NOMO-1 treated with dmso at 0.1 percent for 144 hours (cell line): ENCODE results near the gene WDHD1.
A peak's percentile ranks its signal among the peaks of the same experiment; 100 is the strongest.
"Not testable (repeated sequence)": the region's sequence is repeated elsewhere in the genome, so short reads cannot be mapped to it uniquely, and the experiment has no call there.

Experiments
- DNase-seq: peaks from one replicate; lab custom pipeline; 2025; ENCODE audit not compliant: unreplicated experiment; lab: John Stamatoyannopoulos, UW

WDHD1 gene

DNA sequence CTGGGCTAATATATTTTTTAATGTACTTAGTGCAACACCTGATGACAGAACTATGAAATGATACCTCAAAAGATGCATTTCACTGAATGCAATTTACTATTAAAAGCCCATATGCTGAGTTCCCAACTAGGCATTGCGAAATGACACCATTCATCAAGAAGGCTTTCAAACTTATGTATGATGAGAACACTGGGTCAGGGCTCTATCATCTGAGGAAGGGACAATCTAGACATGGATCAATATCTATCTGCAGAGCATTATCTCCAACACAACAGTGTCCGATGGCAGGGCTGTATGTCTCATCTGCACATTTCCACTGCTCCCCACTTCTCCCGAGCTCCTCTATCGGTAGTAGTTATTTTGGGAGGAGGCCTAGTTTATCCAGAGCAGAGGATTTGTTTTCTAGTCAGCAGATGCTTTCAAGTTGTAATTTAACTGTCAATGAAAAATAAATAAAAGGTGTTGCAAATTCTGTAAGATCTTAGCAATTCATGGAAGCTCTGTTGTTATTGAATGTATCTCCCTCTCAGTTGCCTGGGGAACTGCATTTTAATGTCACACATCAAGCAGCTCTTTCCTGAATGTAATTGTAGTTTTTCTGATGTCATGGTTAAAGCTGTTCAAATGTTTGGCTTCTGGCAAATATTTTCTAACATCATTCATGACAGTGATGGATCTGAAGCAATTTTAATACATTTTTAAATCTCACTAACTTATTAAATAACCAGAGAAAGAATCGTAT, 116.9 kb downstream of the WDHD1 start:
- no peak for DNase-seq

DNA sequence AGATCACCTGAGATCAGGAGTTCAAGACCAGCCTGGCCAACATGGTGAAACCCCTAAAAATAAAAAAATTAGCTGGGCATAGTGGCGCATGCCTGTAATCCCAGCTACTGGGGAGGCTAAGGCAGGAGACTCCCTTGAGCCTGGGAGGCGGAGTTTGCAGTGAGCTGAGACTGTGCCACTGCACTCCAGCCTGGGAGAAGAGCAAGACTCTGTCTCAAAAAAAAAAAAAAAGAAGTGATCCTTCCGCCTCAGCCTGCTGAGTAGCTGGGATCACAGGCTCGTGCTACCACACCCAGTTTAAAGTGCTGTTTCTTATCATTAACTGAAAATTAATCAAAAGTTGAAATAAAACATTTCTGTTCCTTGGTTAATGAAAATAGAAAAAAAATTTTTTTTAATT, 117.9 kb downstream of the WDHD1 start:
- not testable (repeated sequence) for DNase-seq

DNA sequence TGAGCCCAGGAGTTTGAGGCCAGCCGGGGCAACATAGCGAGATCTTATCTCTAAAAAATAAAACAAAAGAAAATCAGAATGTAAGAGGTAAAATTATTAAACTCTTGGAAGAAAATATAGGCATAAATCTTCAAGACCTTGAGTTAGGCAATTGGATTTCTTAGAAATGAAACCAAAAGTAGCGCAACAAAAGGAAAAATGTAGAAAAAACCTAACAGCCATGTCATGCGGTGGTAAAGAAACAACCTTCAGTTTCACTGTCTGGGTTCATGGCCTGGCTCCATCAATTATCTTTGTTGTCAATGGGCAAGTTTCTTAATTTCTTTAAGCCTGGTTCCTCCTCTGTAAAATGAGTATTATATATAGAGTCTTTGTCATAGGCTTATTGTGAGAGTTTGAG, 118.7 kb downstream of the WDHD1 start:
- DNase-seq = peak; percentile 79

DNA sequence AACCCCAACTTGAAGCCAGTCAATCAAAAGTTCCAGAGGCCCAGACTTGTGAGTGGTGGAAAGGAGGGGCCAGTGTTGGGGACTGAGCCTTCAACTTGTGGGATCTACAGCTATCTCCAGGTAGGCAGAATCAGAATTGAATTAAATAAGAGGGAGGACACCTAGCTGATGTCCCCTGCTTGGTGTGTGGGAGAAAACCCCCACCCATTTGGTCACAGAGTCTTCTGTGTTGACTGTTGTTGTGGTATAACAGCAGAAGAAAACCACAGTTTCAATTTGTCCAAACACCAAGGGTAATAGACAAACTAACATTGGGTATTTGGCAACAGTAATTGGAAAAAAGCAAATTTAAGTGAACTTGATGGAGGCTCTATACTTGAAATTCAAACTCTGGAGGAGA, 120.8 kb downstream of the WDHD1 start:
- no peak for DNase-seq

GRCh38 chr14:54902521-54903420, 124.1 kb downstream of the WDHD1 start, which contains the start of gene GCH1:
Gene GCH1, minus strand, starts transcription at chr14:54902826. Its CDS starts 163 bp downstream, at chr14:54902663.
- peak; percentile 31 for DNase-seq

DNA sequence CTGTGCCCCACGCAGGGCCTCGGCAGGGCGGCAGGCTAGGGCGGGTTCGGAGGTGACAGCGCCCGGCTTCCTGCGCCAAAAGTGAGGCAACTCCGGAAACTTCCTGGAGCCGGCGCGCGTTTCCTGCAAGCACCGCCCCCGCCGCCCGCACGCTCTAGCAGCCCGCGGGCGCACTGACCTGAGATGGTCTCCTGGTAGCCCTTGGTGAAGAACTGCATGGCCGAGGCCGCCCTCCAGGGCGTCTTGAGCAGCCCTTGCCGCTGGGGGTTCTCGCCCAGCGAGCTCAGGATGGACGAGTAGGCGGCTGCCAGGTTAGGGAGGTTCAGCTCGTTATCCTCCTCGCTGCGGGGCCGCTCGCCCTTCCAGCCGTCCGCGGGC, 124.8 kb downstream of the WDHD1 start:
- DNase-seq = peak; percentile 61

- no peak for DNase-seq
Measured at GRCh38 chr14:54901380-54902142, 125.3 kb downstream of the WDHD1 start.

DNA sequence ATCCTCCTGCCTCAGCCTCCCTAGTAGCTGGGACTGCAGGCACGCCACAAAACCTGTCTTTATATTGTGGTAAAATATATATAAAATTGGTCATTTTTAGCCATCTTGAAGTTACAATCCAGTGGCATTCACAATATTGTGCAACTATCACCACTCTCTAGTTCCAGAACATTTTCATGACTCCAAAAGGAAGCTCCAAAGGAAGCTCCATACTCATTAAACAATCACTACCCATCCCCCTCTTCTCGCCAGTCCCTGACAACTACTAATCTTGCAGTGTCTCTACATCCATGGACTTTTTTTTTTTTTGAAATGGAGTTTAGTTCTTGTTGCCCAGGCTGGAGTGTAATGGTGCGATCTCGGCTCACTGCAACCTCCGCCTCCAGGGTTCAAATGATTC, 127.3 kb downstream of the WDHD1 start:
- DNase-seq = no peak

DNA sequence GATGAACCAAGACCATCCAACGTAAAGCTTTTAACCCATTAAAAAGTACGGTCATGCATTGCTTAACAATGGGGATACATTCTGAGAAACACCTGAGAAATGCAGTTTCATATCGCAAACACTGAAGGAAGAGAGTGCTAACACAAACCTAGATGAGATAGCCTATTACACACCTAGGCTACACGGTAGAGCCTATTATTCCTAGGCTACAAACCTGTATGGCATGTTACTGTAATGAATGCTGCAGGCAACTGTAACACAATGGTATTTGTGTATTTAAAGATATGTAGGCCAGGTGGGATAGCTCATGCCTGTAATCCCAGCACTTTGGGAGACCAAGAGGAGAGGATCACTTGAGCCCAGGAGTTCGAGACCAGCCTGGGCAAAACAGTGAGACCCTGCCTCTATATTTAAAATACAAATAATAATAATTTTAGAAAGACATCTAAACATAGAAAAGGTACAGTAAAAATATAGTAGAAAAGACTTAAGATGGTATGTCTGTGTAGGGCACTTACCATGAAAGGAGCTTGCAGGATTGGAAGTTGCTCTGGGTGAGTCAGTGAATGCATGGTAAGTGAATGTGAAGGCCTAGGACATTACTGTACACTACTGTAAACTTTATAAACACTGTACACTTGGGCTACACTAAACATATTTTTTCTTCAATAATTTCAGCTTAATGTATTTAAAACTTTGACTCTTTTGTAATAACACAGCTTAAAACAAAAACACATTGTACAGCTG, 128.9 kb downstream of the WDHD1 start:
- DNase-seq = not testable (repeated sequence)

DNA sequence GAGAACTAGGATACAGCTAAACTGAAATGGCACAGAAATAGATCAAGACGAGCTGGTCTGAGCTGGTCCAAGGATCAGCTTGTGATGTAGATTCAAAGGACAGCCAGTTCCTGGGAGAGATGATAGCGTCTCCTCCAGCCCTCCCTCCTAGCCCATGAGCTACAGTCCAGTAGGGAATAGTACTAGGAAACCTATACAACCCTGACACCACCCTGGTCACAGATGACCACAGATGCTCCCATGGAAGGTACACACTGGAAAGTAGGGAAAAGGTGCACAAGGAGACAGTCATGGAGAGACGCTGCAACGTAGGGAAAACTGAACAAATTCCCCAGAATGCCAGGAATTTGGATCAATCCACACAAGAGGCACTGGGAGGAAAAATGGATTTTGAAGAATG, 131.2 kb downstream of the WDHD1 start:
- no peak for DNase-seq

DNA sequence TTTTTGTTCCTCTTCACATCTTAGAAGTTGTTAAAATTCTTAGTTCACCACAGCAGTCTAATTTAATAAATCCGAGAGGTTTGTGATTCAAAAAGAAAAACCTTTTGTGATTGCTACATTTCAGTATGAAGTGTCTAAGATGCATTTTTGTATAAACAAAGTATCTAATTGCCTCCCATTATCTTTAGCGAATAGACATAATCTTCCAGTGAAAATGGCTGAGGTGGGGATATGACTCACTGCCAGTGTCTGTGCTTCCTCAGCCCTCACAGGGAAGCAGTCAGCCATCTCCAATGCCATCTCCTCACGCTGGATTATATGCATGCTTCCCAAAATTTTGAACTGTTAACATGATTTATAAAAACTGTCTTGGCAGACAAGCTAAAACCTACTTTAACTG, 131.9 kb downstream of the WDHD1 start:
- no peak for DNase-seq

- DNase-seq = no peak
Measured at GRCh38 chr14:54893151-54893760, 133.6 kb downstream of the WDHD1 start.

DNA sequence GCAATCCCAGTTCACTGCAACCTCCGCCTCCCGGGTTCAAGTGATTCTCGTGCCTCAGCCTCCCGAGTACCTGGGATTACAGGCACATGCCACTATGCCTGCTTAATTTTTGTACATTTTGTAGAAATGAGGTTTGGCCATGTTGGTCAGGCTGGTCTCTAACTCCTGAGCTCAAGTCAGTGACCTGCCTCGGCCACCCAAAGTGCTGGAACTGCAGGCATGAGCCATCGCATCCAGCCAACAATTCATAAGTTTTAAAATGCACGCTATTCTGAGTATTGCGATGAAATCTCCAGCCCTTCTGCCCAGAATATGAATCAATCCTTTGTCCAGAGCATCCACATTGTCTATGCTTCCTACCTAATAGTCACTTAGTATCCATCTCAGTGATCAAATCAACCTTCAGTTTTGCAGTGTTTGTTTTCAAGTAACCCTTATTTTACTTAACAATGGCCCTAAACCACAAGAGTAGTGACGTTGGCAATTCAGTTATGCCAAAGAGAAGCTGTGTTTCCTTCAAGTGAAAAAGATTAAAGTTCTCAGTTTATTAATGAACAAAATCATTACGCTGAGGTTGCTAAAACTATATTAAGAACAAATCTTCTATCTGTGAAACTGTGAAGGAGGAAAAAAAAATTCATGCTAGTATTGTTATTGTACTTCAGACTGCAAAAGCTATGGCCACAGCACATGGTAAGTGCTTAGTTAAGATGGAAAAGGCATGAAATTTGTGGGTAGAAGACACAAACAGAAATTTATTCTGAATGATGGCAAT, 135.2 kb downstream of the WDHD1 start:
- DNase-seq = no peak

- no peak for DNase-seq
Measured at GRCh38 chr14:54890788-54891187, 136.1 kb downstream of the WDHD1 start.

DNA sequence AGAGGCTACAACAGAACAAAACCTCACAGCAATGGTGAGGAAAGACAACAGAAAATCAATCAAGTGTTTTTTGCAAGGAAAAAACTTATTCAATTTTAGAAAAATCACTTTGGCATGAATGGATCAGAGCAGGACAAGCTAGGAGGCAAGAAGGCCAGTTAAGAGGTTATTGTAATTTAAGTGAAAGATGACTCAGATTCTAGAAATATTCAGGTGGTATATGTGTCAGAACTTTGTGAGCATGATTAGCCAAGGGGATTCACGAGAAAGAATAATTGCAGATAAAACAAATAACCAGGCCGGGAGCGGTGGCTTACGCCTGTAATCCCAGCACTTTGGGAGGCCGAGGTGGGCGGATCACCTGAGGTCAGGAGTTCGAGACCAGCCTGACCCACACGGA, 137.0 kb downstream of the WDHD1 start:
- DNase-seq = no peak
